ENCODE measurements around the gene CCNI.
A peak's percentile ranks its signal among the peaks of the same experiment; 100 is the strongest.
"Not testable (repeated sequence)": the region's sequence is repeated elsewhere in the genome, so short reads cannot be mapped to it uniquely, and the experiment has no call there.

Gene CCNI

DNA sequence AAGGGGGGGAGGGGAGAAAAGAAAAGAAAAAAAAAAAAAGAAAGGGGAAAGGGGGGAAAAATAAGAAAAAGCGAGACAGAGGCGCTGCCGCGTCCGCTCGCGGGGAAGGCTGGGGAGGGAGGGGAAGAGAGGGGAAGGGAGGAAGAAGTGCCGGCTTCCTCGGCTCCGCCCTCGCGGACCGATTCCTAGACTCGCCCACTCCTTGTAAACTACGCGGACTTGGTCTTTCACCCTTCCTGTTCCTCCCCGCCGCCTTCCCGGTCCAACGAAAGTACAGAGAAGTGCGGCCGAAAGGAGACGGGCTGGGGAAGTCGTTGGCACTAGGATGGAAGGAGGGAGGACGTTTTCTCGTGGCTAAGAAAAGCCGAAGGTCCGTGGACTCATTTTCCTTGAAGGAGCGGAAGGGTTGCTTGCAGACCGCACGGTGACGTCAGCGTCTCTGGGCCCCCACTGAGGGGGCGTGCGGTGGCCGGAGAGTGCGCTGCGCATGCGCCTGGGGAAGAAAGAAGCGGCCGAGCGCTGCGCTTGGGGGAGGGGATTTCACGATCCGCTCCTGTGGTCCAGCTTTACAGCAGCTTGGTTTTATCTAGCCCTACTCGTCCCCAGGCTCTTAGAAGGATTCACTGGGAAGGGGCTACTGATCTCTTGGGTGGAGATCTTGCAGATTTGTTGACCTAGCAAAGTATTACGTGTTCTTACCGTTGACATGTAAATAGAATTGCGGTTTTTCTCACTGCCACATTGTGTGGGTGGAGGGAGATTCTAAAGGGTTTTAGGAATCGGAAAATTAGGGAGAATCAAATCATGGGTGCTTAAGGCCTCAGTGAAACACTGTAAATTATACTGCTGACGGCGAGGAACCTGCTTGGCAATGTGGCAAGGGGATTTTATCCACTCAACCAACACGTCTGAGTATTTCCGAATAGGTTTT is at the start of gene CCNI:
Gene CCNI, minus strand, starts transcription at position 121 of the 931 bp plus-strand sequence. CDS start 9,627 bp downstream, outside the sequence.
- DNase-seq (ENCODE audit: low spot score), result peak; percentile 94

- no peak for DNase-seq (ENCODE audit: low spot score)
Observed at GRCh38 chr4:77124576-77124975, 48.8 kb upstream of the CCNI start.

DNA sequence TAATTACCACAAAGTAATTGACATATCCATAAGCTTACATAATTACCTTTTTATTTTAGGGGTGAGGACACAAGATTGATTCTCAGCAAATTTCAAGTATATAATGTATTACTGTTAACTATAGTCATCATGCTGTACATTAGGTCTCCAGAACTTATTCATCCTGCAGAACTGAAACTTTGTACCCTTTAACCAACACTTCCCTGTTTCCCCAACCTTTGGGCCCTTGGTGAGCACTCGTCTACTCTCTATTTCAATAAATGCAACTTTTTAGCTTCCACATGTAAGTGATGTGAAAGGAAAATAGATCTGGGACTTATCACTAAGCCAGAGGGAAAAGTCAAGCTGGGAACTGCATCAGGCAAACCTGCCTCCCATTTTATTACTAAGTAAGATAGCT is 47.6 kb upstream of the CCNI start:
- no peak for DNase-seq (ENCODE audit: low spot score)

- no peak for DNase-seq (ENCODE audit: low spot score)
Observed at GRCh38 chr4:77122656-77123055, 46.9 kb upstream of the CCNI start.

GRCh38 chr4:77121736-77122240 is 46.0 kb upstream of the CCNI start:
- no peak for DNase-seq (ENCODE audit: low spot score)

- DNase-seq (ENCODE audit: low spot score), result no peak
Observed at GRCh38 chr4:77120886-77121508, 45.2 kb upstream of the CCNI start.

- no peak for DNase-seq (ENCODE audit: low spot score)
Observed at GRCh38 chr4:77117721-77118120, 41.9 kb upstream of the CCNI start.

GRCh38 chr4:77113069-77113468 is 37.3 kb upstream of the CCNI start:
- no peak for DNase-seq (ENCODE audit: low spot score)

DNA sequence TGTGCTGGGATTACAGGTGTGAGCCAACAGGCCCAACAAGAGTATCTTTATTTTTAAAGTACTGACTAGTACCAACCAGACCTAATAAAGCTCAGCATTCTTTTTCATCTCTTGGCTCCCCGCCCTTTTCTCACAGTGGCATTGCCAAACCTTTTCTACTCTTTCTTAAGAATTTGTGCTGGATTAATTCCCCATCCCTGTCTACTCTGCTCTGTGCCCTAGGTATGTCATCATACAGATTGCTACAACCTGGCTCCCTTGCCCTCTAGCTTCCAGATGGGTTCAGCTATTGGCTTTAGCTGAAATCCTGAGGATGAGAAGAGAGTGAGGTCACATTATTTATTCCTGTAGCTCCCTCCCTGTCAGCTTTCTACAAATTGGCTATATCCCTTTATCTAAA is 34.9 kb upstream of the CCNI start:
- no peak for DNase-seq (ENCODE audit: low spot score)

GRCh38 chr4:77104791-77105540 is 29.2 kb upstream of the CCNI start:
- no peak for DNase-seq (ENCODE audit: low spot score)

GRCh38 chr4:77104388-77104787 is 28.6 kb upstream of the CCNI start:
- DNase-seq (ENCODE audit: low spot score), result no peak

GRCh38 chr4:77100234-77100633 is 24.4 kb upstream of the CCNI start:
- peak; percentile 88 for DNase-seq (ENCODE audit: low spot score)

- no peak for DNase-seq (ENCODE audit: low spot score)
Observed at GRCh38 chr4:77097611-77098010, 21.8 kb upstream of the CCNI start.

GRCh38 chr4:77095101-77095821 is 19.5 kb upstream of the CCNI start:
- DNase-seq (ENCODE audit: low spot score), result peak; percentile 69

GRCh38 chr4:77094496-77094895 is 18.7 kb upstream of the CCNI start:
- no peak for DNase-seq (ENCODE audit: low spot score)

GRCh38 chr4:77093401-77093800 is 17.6 kb upstream of the CCNI start:
- DNase-seq (ENCODE audit: low spot score), result peak; percentile 83

GRCh38 chr4:77092975-77093374 is 17.2 kb upstream of the CCNI start:
- DNase-seq (ENCODE audit: low spot score), result no peak

GRCh38 chr4:77089866-77090265 is 14.1 kb upstream of the CCNI start:
- no peak for DNase-seq (ENCODE audit: low spot score)

DNA sequence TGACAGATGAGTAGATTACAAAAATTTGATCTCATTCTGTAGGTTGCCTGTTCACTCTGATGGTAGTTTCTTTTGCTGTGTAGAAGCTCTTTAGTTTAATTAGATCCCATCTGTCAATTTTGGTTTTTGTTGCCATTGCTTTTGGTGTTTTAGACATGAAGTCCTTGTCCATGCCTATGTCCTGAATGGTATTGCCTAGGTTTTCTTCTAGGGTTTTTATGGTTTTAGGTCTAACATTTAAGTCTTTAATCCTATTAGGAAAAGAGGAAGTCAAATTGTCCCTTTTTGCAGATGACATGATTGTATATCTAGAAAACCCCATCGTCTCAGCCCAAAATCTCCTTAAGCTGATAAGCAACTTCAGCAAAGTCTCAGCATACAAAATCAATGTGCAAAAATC is 11.2 kb upstream of the CCNI start:
- DNase-seq (ENCODE audit: low spot score), result not testable (repeated sequence)

DNA sequence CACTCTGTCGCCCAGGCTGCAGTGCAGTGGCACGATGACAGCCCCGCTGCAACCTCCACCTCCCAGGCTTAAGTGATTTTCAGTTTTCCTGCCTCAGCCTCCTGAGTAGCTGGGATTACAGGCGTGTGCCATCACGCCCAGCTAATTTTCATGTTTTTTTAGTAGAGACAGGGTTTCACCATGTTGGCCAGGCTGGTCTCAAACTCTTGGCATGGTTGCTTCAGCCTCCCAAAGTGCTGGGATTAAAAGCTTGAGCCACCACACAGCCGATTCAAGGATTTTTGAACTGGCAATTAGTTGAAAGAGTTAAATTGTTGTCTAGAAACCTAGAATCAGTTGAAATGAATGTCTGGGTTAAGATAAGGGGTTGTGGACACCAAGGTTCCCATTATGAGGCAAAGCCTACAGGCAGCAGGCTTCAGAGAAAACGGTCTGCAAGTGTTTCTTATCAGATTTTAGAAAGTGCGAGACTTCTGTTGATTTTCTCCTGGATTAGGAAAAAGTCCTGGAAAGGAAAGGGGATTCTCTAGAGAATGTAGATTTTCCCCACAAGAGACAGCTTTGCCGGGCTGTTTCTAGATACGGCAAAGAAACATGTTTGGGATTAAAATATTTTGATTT is 8.3 kb upstream of the CCNI start:
- no peak for DNase-seq (ENCODE audit: low spot score)

DNA sequence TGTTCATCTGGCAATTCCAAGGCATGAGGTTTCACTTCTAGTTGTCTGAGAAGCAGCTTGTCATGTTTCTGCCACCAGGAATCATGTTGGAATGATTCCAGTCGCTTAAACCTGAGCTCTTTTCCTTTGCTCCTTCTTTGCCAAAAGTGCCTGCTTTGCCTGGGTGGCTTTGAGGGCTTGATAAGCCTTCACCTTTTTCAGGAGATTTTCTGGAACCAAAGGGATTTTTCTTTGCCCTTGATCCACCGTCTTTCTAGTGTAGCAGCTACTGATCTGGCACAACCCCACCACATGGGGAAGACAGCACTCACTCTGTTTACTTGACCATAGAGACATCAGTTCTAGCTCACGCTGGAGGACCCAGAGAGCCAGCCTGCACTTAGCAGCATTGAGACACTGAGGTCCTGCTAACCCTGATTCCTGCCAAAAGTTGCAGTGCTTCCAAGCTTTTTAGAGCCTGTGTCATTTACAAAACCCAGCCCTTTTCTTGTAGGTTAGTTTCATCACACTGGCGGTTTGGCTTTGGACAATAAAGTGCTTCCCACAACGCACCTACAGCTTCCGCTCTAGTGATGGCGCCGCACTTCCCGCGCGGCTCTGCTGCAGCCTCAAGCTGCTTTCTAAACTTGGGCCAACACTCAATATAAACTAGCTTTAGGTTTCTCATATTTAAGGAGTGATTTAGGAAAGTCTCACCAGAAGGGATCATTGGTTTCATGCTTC is 7.3 kb upstream of the CCNI start:
- DNase-seq (ENCODE audit: low spot score), result no peak
